Gastroesophageal sphincter (tissue), 3 donors: Measurements from ENCODE around the gene HS1BP3.

Experiments used
- CTCF ChIP-seq, 4 experiments: fragments of 200-600 bp in 2 of 4; fragments of 450-650 bp in 2 of 4; sonication (generic) in 1 of 4; IDR thresholded peaks; one replicate each; pipeline ENCODE4 v1.5.1; 2017 to 2019; ENCODE audit warnings: antibody characterized with exemption in 4 of 4, mild to moderate bottlenecking in 2 of 4, moderate library complexity in 2 of 4
- POLR2A ChIP-seq, 2 donors: fragments of 450-650 bp; IDR thresholded peaks; one replicate each; pipeline ENCODE4 v1.6.1; 2017; ENCODE audit warnings: antibody characterized with exemption in 2 of 2, mild to moderate bottlenecking in 2 of 2, moderate library complexity in 1 of 2
- POLR2AphosphoS5 ChIP-seq: sonication (generic); formaldehyde crosslinking; IDR thresholded peaks from one replicate; pipeline ENCODE4 v1.6.1; 2017; ENCODE audit warnings: antibody characterized with exemption

DNA sequence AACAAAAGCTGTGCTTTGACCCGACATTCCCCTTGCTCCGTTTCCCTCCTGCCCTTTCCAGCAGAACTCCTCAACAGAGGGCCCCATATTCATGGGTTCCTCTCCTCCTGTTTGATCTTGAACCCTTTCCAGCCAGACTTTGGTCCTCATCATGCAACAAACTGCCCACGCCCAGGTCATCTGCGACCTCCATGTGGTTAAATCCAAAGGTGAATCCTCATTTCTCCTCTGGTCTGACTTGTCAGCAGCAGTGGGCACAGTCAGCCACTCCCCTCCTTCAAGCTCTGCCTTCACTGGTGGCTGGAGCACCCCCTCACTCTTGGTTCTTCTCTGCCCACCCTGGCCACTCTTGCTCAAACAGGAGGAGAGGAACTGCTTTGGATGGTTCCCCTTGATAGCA, 2.7 kb downstream of the HS1BP3 start:
- no peak for TF ChIP-seq CTCF (IDR thresholded peaks at IDR 0.05)
- no peak for TF ChIP-seq POLR2AphosphoS5
- no peak for TF ChIP-seq POLR2A (IDR thresholded peaks at IDR 0.05)
